T47D (cell line): ENCODE data around the gene RPS6KA2.

Source experiments
- DNase-seq, 2 experiments: peaks; one replicate each; pipeline versions ENCODE4 v3.0.0 to v3.0.0-alpha.2; 2011 to 2012; ENCODE audit warnings: low read depth in 1 of 2, low spot score in 1 of 2
- JUND ChIP-seq: IDR thresholded peaks from 2 replicates; pipeline ENCODE4 v1.6.1; 2012; ENCODE audit warnings: low read depth
- in situ Hi-C: cut with HindIII; loops from 2 replicates; pipeline ENCODE4 v1.10.0; 2016; ENCODE audit warnings: low sequenced_read_pairs, low pct_unique_long_range_greater_than_20kb

Gene RPS6KA2

DNA sequence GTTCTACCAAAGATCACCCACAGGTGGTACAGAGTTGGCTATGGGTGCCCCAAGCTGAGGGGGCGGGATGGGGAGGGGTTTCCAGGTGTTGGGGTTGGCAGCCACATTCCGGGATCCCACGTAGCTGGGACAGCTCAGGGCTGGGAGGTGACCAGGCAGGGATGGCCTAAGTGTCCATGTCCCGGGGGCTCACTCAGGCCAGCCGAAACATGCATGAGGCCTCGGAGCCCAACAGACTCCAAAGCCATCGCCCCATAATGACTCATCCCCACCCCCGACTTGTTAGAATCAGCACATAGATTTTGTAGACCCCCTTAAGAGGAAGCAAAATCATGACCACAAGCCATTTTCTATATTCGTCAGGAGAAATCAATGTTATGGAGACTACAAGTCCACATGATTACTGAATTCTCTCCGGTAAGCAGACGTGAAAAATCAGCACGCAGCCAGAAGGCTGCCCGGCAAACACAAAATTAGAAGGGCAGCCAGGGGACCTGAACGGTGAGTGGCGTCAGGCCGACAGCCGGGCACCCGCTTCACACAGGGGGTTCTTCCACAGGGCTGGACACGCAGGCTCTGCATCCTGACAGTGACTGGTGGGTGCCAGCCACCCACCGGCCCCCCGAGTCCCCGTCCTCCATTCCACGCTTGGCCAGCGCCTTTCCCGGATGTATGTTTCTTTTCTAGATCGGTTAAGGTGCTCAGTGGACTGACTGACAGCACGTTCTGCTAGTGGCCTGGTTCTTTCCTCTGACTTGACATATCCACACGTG is 121.7 kb downstream of the RPS6KA2 start:
- DNase-seq = no peak
- no peak for TF ChIP-seq JUND
- in situ Hi-C loops = no loop called here

DNA sequence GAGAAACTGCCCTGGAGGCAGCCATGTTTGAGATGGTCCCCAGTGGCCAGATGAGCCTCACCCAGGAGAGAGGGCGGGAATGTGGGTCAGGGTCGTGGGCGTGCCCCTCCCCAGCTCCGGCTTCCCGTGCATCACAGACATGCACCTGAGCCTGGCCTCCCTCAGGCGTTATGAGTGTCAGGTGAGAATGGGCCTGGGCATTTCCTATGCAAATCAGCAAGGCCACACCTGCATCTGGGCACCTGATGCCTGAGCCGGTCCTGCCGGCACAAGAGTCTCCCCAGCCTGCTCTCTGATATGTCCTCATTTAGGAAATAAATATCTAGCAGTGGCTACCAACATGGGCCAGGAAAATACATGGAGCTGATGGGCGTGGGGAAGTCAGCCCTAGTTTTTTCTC is 123.0 kb downstream of the RPS6KA2 start:
- TF ChIP-seq JUND = no peak
- in situ Hi-C loops = no loop called here
- no peak for DNase-seq

DNA sequence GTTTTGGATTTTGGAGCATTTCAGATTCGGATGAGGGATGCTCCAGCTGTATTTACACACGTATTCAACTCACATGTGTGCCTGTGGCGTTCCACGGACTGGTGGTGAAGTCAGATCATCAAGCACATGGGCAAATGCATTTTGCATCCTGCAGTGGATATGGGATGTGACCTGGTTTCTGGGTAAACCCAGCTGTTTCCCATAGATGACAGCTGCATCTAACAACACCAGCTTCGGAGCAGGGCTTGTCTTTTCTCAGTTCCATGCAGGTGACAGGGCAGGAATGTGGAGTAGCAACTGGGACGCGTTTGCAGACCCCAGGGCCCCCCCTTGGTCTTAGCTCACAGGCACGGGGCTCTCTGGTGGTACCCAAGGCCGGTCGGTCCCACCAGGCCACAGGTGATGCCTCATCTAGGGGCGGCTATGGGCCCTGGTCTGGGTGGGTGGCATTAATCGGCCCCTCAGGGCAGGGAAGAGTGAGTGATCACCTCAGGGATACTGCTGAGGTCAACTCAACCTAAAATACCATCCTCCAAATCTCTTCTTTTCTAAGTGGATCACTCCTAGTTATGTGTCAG is 123.8 kb downstream of the RPS6KA2 start:
- in situ Hi-C loops = no loop called here
- no peak for DNase-seq
- TF ChIP-seq JUND = no peak

DNA sequence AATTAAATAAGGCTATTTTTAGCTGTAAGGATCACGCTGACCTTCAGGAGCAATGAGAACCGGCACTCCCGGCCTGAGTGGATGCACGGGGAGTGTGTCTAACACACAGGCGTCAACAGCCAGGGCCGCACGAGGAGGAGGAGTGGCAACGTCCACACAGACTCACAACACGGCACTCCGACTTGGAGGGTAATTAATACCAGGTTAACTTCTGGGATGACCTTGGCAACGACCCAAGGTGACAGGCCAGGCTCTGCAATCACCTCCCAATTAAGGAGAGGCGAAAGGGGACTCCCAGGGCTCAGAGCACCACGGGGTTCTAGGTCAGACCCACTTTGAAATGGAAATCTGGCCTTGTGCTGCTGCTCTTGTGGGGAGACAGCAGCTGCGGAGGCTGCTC is 124.6 kb downstream of the RPS6KA2 start:
- in situ Hi-C loops = no loop called here
- TF ChIP-seq JUND = no peak

DNA sequence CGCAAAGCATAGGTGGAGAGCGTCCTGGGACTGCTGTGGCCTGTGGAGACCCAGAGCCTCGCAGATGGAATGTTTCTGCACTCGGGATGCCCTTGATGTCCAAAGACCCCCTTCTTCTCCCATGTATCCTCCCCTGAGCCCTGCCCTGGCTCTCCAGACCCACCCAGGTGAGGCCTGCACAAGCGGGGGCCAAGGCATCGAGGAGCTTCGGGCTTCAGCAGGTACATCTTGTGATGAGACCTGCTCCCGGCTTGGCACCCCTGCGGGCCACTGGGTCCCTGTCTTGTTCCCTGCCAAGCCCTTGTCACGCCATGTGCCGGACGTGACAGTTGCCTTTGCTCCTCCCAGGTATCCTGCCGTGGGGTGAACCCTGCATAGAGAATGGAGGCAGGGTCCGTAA is 125.8 kb downstream of the RPS6KA2 start:
- in situ Hi-C loops = no loop called here
- no peak for TF ChIP-seq JUND
- DNase-seq = no peak

More for the DNA sequence above, 124.6 kb downstream of the RPS6KA2 start:
- peak in 1 of 2 experiments; percentile 6 for DNase-seq

DNA sequence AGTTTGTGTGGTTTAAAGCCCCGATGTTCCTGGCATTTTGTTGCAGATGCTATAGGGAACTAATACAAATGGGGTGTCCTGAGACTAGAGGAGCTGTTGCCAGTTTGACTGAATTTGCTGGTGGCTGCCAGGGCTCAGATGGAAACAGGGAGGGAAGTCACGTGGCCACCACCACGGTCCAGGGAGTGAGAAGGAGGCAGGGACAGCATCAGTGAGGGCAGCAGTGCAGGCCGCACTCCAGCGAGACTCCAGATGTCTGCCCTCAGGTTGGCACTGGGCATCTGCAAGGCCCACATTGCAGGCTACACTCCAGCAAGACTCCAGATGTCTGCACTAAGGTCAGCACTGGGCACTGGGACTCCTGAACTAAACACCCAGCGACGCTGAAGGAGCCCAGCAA is 126.8 kb downstream of the RPS6KA2 start:
- in situ Hi-C loops = no loop called here
- DNase-seq = no peak
- no peak for TF ChIP-seq JUND

DNA sequence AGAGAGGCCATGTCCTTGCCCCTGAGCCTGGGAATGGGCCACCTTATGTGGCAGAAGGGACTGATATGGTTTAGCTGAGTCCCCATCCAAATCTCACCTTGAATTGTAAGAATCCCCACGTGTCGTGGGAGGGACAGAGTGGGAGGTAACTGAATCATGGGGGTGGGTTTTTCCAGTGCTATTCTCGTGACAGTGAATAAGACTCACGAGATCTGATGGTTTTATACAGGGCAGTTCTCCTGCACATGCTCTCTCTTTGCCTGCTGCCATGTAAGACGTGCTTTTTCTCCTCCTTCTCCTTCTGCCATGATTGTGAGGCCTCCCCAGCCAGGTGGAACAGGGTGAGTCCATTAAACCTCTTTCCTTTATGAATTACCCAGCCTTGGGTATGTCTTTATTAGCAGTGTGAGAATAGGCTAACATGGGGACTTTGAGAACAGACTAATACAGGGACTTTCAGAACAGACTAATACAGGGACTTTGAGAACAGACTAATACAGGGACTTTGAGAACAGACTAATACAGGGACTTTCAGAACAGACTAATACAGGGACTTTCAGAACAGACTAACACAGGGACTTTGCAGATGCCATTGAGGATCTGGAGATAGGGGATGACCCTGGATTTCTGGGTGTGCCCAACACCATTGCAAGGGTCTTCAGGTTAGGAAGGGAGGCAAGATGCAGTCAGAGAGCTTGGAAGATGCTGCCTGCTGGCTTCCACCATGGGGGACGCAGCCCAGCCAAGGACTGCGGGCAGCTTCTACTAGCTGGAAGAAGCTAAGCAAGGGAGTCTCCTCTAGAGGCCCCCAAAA is 127.5 kb downstream of the RPS6KA2 start:
- TF ChIP-seq JUND = no peak
- in situ Hi-C loops = no loop called here
- DNase-seq = no peak

DNA sequence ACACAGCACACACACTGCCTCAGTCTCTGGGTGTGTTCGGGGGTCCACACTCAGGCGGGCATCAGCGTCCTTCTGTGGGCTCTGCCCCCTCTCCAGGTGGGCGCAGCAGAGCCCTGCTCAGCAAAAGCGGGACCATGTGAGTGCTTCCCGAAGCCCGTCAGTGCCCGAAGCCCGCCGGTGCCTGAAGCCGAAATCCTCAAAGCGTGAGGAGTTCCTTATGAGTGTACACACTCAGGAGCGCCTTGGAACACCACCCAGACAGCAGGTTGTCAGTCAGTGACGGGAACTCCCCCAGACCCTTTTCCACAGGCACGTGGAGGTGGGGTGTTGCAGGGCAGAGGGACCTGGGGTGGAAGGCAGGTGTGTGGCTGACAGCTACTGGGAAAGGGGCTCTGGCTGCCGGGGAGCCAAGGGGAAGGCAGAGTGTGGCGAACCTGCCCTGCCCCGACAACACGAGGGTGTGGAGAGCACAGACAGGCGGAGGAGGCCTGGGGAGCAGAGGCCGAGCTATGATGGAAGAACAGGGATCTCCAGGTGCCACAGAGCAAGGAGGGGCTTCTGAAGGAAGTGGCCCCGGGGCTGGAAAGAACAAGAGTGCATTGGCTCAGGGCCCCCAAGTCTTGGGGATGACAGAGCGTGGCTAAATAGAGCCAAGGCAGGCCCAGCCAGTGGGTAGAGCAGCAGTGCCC is 128.2 kb downstream of the RPS6KA2 start:
- in situ Hi-C loops = no loop called here
- no peak for TF ChIP-seq JUND
- no peak for DNase-seq

DNA sequence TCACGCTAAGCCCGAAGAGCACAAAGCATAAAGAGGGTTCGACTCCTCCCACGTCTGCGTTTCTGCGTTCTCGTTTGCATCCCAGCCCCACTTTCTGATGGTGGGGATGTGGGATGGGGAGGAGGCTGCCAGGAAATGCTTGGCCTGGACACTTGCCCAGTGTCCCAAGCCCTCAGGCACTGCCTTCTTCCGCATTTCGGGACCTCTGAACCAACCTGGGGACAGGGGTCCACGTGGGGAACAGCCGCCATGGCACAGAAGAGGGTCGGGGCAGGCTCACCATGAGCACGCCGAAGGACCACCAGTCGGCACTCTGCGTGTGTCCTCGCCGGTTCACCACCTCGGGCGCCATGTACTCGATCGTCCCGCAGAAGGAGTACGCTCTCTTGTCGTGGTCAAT is 128.8 kb downstream of the RPS6KA2 start:
- in situ Hi-C loops = no loop called here
- no peak for TF ChIP-seq JUND
- DNase-seq = no peak

DNA sequence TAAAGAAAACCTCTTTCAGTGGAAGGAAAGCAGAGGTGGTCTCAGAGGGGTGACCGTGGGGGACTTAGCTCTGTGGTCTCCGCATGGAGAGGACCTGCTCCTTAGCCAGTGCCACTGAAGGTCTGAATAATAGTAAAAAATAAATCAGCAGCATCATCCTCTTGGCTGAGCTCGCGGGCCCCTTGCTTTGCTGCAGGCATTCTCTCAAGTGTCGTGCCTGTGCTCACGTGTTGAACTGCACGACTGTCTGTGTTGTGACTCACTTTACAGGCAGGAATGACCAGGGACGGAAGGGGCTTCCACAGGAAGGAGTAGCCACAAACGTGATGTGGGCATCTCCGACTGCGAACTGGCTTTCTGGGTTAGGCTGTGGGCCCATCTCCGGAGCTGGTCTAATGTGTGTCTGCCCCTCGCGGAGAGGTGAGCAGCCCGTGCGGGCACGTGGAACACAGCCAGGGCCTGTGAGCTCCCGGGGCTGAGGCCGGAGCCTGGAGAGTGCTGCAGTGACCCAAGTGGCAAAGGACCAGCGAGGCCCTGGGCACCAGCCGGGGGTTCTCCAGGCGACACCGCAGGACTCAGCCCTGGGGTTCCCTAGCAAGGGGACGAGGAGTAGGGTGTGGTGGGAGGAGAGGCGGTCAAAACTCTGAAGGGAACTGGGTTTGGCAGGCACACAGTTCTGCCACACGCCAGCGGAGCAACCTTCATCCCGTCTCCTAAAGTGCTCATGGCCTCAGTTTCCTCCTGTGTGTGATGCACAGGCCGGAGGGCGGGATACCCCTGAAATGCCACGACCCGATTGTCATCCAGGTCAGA is 129.8 kb downstream of the RPS6KA2 start:
- DNase-seq = no peak
- in situ Hi-C loops = no loop called here
- TF ChIP-seq JUND = no peak

DNA sequence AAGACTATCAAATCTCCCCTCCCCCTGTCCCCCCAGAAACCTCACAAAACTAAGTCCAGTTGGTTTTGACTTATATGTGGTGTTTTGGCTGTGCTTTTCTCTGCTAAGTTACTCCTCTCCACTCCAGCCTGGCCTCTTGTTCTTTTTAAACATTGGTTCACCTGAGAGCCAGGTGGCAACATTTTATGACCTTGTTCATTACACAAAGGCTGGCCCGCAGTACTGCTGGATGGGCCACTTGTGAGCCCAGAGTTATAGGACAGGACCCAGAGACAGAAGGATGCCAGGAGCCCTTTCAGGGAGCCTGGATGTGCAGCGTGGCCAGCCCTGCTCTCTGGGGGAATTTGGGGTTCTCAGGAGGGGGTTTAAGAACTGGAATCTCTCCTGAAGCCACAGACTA is 130.6 kb downstream of the RPS6KA2 start:
- in situ Hi-C loops = no loop called here
- TF ChIP-seq JUND = no peak
- no peak for DNase-seq
